GM18526 (cell line): ENCODE measurements around the gene ELOVL6.

Experiments
- POLR2A ChIP-seq: IDR thresholded peaks from 3 replicates; pipeline ENCODE4 v1.6.1; 2011; ENCODE audit not compliant: insufficient read length; ENCODE audit errors: extremely low read depth

The ELOVL6 gene

DNA sequence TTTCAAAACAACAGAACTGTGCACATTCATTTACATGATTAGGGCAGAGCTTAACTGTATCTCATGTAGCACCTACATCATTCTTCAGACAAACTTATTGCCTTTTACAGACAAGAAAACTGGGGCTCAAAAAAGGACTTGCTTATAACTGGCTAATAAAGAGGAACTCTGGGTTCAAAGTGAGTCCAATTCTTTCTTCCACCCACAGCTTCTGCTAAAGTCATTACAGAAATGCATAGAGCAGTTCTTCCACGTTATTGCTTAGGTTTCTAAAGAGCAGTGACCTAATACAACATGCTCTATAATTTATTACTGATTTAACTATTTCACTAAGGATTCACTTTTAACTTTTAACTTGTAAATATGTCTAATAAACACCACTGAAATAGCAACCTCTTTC is 60.6 kb downstream of the ELOVL6 start:
- TF ChIP-seq POLR2A = no peak

DNA sequence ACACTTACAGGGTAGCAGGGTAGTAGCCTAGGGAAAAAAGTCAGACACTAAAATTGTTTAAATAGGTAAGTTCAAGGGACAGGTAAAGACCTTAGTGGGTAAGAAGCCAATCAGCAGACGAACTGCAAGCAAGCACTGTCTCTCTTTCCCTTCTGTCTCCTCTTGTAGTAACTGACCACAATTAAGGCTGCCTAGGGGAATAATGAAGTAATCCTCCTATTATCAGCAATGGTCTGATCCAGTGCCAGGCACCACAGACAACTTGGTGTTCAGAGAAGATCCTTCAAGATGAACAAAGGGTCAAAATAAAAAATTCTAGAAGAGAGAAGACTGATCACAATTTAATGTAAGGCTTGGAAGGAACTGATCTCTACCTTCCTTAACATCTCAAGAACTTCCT is 62.9 kb downstream of the ELOVL6 start:
- TF ChIP-seq POLR2A = no peak

DNA sequence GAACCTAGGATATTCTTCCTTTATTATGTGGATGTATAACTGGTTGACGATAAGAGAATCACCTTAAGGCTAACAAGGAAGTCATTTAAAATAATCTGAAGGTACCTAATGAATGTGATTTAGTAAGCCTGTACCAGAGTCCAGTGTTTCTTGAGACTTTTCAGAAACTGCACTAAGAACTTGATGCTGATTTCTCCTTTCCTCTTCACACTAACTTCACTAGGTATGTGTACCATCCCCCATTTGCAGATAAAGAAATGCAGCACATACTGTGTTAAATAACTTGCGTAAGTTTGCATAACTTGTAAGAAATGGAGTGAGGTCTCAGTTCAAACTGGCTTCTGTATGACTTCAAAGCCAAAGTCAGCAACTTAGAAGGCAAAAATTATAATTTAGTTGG is 63.3 kb downstream of the ELOVL6 start:
- no peak for TF ChIP-seq POLR2A

DNA sequence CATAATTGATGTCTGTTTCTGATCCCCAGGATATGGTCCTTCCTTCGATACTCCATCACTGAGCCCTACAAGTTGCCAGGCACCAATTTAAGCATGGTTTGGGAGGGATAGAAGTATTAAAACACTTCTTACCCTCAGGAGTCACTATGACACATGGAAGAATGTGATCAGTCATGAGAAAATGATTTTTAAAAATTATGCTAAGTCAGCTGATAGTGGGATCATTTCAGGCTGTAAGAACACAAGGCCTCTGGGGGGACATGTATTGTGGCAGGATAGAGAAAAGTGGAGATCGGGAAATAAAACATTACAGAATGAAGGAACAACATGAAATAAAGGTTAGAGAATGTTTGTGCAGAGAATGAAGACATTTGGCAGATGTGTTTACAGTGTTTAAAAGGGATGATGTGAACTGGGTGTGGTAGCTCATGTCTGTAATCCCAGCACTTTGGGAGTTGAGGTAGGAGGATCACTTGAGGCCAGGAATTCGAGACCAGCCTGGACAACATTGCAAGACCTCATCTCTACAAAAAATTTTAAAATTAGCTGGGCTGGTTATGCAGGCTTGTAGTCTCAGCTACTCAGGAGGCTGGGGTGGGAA is 64.0 kb downstream of the ELOVL6 start:
- no peak for TF ChIP-seq POLR2A

DNA sequence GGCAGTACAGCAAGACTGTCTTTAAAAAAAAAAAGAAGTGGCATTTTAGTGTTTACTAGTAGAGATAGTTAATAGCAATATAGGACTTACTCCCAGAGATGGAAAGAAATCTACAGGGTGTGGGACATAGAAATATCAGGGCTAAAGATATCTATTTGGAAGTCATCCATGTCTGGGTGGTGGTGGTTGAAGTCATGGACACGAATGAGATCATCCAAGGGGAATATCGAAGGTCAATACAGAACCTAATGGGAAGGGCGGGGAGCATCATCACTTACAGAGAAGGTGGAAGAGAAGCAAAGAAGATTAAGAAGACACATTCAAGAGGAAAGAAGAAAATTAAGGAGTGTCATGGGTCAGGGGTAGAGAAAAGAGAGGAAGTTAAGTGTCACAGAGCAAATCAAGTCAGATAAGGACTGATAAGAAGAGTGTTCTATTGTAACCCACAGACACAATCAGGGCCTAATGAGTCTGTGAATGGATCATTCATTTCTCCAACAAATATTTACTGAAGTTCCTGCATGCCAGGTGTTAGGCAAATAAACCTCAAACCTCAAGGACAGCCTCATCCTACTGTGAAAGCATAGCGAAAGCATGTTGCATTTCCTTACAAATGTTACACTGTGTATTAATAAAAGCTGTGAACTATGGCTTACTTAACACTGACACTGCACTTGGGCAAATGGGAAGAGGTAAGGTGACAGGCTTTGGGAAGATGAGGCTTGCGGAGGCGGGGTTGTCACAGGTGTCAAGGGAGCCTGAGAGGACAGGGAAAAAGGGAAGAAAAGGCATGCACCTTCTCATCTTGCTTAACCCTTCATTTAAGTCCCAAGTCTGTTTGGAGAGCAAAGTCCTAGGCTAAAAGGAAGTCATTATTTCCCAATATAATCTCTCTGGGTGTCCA is 65.3 kb downstream of the ELOVL6 start:
- TF ChIP-seq POLR2A = no peak

DNA sequence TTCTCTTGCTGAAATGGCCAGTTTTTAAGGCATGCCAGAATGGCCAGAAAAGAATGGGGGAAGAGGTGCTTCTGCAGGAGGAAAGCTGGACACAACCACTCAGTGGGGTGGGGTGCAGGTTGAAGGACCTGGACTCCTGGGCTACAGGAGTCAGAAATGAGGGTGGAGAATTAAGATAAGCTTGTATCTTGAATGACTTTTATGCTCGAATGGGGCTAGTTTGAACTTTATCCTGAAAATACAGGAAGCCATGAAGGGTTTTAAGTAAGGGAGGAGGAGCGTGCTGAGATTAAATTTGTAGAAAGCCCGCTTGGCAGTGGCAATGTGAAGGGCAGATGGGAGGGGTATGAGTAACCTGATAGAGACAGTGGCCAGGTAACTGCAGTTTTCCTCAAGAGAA is 66.5 kb downstream of the ELOVL6 start:
- no peak for TF ChIP-seq POLR2A

DNA sequence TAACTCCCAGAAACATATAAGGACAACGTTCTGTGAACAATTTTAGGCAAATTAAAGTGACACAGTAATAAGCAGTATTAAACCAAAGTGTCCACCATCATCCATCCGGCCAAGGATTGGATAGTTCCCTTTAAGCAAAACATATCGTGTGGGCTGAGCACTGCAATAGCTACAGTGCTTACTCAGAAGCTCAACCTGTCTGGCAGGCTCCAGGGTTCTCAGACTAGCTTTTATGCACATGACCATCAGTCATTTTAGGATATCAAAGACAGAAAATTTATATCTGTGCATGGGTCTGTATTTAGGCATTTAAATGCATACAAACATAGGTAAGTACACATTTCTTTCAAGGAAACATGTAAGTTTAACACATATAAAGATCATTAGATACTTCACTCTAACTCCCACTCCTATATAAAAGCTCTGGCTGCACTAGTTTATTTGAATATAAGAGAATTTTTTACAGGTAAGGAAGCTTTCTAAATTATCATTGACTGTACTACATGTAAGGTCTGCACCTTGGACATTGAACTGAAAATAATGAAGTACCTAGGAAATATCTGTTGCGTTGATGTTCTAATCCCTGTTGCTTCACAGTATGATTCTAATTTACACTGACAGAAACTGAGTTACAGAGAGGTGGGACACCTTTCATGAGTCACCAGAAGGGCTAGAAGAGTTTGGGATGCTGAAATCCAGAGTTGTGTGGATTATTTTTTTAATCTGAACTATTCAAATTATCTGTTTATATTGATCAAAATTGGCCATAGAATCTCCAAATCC is 67.6 kb downstream of the ELOVL6 start:
- no peak for TF ChIP-seq POLR2A

DNA sequence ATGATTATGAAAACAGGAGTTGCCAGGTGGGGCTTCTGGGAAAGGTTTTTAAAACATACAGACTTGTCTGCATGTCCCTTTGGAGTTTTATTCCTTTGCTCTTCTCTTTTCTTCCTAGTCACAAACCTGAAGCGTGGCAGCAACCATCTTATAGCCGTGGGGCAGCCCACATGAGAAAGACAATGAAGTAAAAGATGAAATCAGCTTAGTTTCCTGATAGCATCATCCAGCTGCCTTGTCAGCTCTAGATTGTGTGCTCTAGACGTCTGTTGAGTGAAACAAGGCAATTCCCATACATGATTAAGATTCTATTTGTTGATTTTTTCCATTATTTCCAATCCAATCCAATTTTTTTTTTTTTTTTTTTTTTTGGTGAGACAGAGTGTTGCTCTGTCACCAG is 68.9 kb downstream of the ELOVL6 start:
- TF ChIP-seq POLR2A = no peak

DNA sequence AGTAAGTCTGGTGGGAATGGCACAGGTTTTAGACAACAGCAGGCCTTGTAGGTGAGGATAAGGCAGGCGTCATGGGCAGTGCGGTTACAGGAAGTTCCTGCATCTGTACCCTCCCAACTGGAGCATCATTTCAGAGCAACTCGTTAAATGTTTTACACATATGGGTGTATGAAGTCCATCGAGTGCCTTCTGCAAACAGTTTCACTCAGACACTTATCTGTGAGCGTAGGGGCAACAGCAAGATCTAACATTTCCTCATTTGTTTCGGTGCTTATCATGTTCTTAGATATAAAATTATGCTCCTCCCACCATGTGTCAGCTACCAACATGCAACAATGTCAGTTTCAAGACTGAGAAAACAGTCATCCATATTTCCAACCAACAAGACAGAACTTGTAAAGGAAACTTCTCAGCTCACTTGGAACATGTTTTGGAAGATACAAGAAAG is 69.9 kb downstream of the ELOVL6 start:
- TF ChIP-seq POLR2A = no peak

DNA sequence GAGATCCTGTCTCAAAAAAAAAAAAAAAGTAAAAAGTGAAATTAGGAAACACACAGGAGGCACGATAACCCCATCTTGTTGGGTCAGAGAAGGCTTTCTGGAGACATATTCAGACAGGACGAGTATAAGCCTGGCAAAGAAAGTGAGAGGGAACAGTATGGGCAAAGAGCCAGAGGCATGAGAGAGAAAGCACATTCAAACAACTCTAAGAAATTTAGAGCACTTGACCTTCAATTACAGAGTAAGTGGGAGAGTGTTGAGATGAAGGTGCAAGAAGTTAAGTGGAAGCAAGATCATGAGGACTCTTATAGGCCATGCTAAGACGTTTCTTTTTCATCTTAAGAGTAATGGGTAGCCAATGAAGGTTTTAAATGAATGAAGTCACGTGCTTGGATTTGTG is 70.4 kb downstream of the ELOVL6 start:
- TF ChIP-seq POLR2A = no peak

DNA sequence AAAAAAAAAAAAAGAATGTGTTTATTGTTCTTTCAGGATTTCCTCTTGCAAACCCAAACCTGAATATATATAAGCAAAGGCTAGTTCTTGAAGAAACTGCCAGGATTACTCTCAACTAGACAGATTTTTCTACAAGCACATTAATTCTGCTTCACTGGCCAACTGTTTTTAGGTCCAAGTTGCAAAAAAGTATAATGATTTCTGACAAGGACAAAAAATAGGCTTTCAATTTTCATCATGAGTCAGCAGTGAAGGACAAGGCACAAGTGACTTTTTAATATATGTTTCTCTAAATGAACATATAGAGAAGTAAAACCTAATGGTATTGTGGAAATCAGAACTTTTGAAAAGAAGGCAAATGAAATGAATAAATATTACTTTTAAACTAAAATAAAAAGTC is 73.7 kb downstream of the ELOVL6 start:
- no peak for TF ChIP-seq POLR2A

DNA sequence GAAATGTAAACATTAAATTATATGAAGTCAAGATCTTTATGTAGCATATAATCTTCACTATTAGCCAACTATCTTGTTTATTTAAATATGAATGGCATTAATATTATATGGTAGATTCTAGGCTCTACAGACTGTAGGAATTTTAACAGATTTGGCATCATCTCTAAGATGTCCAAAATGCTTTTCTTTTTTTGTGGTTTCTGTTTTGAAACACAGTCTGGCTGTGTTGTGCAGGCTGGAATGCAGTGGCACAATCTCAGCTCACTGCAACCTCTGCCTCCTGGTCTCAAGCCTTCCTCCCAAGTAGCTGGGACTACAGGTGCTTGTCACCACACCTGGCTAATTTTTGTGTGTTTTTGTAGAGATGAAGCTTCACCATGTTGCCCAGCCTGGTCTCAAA is 76.2 kb downstream of the ELOVL6 start:
- no peak for TF ChIP-seq POLR2A

DNA sequence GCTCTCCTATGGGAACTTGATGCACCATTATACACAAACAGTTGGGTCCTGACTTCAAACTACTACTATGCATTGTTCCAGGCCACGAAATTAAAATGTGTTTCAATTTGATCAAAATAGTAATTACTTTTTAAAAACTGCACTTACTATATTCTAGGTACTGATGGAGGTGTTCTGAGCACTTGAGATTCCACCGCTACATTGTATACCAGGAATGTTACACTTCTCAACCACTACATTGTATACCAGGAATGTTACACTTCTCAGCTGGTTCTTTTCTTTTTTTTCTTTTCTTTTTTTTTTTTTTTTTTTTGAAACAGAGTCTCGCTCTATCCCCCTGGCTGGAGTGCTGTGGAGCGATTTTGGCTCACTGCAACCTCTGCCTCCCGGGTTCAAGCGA is 77.9 kb downstream of the ELOVL6 start:
- TF ChIP-seq POLR2A = no peak

DNA sequence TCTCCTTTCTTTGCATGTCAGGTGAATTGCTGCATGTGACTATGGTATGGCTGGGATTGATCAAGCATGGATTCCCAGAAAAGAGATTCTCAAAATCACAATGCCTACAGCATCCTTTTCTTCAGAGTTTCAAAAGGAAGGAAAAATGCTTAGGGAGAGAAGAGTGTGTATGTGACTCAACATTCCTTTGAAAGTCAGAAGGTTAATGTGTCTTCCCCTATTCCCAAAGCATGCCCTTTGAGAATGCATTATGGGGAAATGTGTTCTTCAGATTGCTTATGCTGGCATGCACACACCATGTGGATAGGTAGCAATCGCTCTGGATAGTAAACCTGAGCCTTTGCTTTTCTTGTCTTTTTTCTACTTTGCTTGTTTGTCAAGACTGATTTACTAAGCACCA is 78.5 kb downstream of the ELOVL6 start:
- no peak for TF ChIP-seq POLR2A

DNA sequence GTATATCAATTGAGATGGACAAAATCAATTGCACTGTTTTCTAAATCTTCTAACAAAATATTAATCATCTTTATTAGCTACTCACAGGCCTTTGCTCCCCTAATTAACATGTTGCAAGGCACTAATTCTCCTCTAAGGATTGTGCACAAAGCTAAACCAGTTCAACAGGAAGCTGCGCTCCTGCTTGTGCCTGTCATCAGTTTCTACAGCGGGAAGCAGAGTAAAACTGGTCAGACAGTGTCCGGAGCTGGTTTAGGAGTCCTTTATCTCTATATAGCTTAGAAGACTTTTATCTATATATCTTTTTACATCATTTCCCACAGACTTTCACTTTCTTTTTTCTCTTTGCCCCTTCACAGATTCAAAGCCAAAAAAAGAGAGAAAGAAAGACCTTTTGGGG is 79.1 kb downstream of the ELOVL6 start:
- TF ChIP-seq POLR2A = no peak

DNA sequence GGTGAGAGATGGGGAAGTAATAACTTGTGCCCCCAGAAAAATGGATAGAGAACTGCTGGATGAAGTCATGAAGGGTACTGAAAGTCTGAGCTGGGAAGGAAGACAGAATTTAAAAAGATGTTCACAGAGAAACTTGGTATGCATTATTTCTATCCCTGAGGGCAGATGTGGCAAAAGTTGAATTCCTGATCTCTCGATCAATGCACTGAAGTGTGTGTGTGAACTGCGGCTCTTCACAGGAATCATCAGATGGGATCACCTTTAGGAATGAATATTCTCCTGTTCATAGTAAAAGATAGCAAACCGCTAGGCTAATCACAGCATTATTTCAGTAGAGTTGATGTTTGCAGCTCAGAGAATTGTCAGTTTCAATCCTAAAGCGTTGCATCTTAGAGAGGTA is 86.4 kb downstream of the ELOVL6 start:
- TF ChIP-seq POLR2A = no peak
